ENCODE data around the gene MTMR3.
"Not testable (repeated sequence)": the region's sequence is repeated elsewhere in the genome, so short reads cannot be mapped to it uniquely, and the experiment has no call there.

MTMR3 gene

GRCh38 chr22:30054067-30054763, 171.2 kb downstream of the MTMR3 start:
- DNase-seq (ENCODE audit: low spot score), result no peak

- no peak for DNase-seq (ENCODE audit: low spot score)
Observed at GRCh38 chr22:30054764-30055069, 171.7 kb downstream of the MTMR3 start.

GRCh38 chr22:30056015-30056414, 173.0 kb downstream of the MTMR3 start:
- DNase-seq (ENCODE audit: low spot score), result no peak

- DNase-seq (ENCODE audit: low spot score), result no peak
Observed at GRCh38 chr22:30057375-30057774, 174.4 kb downstream of the MTMR3 start.

GRCh38 chr22:30059346-30060020, 176.5 kb downstream of the MTMR3 start:
- not testable (repeated sequence) for DNase-seq (ENCODE audit: low spot score)

GRCh38 chr22:30061094-30061493, 178.1 kb downstream of the MTMR3 start:
- not testable (repeated sequence) for DNase-seq (ENCODE audit: low spot score)

GRCh38 chr22:30062259-30062658, 179.3 kb downstream of the MTMR3 start:
- no peak for DNase-seq (ENCODE audit: low spot score)

- no peak for DNase-seq (ENCODE audit: low spot score)
Observed at GRCh38 chr22:30062950-30063349, 180.0 kb downstream of the MTMR3 start.

GRCh38 chr22:30064172-30064571, 181.2 kb downstream of the MTMR3 start:
- DNase-seq (ENCODE audit: low spot score), result no peak

- no peak for DNase-seq (ENCODE audit: low spot score)
Observed at GRCh38 chr22:30073743-30074142, 190.8 kb downstream of the MTMR3 start.

- DNase-seq (ENCODE audit: low spot score), result no peak
Observed at GRCh38 chr22:30074147-30074546, 191.2 kb downstream of the MTMR3 start.

- peak; percentile 7 for DNase-seq (ENCODE audit: low spot score)
Observed at GRCh38 chr22:30074994-30075393, 192.0 kb downstream of the MTMR3 start.

- no peak for DNase-seq (ENCODE audit: low spot score)
Observed at GRCh38 chr22:30077279-30077880, 194.4 kb downstream of the MTMR3 start.

GRCh38 chr22:30078320-30079311, 195.6 kb downstream of the MTMR3 start:
- peak; percentile 57 for DNase-seq (ENCODE audit: low spot score)

- peak; percentile 71 for DNase-seq (ENCODE audit: low spot score)
Observed at GRCh38 chr22:30079952-30080533, 197.1 kb downstream of the MTMR3 start, which contains the start of gene HORMAD2. TSS of gene HORMAD2 (plus strand) at chr22:30080464. CDS start at chr22:30093953, 13,489 bp downstream.
